H1 (cell line): ENCODE data around the gene GUCA1A. TPM values are rescaled to one million over a fixed set of nuclear protein-coding genes. Genes with fewer than 3 reads are reported as not detected.
A peak's percentile ranks its signal among the peaks of the same experiment; 100 is the strongest.

ENCODE experiments used
- BACH1 ChIP-seq: IDR thresholded peaks from 2 replicates; pipeline ENCODE4 v1.6.1; 2012; ENCODE audit warnings: low read length, improper control_type of control experiment
- CBX5 ChIP-seq: fragments of 300-800, 300-1000 bp; sonication (generic); IDR thresholded peaks from 2 replicates; pipeline ENCODE4 v1.7.1; 2016; ENCODE audit warnings: antibody characterized with exemption, low read length, low read depth
- CBX8 ChIP-seq: fragments of 300-800, 300-1000 bp; sonication (generic); IDR thresholded peaks from 2 replicates; pipeline ENCODE4 v1.7.1; 2016; ENCODE audit warnings: low read depth, low read length, borderline replicate concordance
- CREB1 ChIP-seq: IDR thresholded peaks from 2 replicates; pipeline ENCODE4 v1.6.1; 2012; ENCODE audit warnings: inconsistent platforms
- EGR1 ChIP-seq: IDR thresholded peaks from 2 replicates; pipeline ENCODE4 v1.6.1; 2011; ENCODE audit warnings: low read depth, low read length, borderline replicate concordance
- EP300 ChIP-seq, 2 experiments: IDR thresholded peaks; 1 replicate in 1 of 2; 2 replicates in 1 of 2; pipeline ENCODE4 v1.6.1; 2011 to 2012; ENCODE audit warnings: low read depth in 2 of 2, low read length in 2 of 2, mild to moderate bottlenecking in 2 of 2, borderline replicate concordance in 1 of 2, inconsistent platforms in 1 of 2, moderate library complexity in 1 of 2
- GTF2F1 ChIP-seq: IDR thresholded peaks from 2 replicates; pipeline ENCODE4 v1.6.1; 2012; ENCODE audit warnings: low read depth, low read length, improper control_type of control experiment, borderline replicate concordance
- JUND ChIP-seq: IDR thresholded peaks from 2 replicates; pipeline ENCODE4 v1.6.1; 2011; ENCODE audit warnings: mild to moderate bottlenecking, improper control_type of control experiment, low read length
- NANOG ChIP-seq: IDR thresholded peaks from 2 replicates; pipeline ENCODE4 v1.6.1; 2011; ENCODE audit warnings: low read length, low read depth, mild to moderate bottlenecking, inconsistent platforms; ENCODE audit not compliant: insufficient read depth, poor library complexity, severe bottlenecking
- POLR2A ChIP-seq, 2 experiments: IDR thresholded peaks; 1 replicate in 1 of 2; 2 replicates in 1 of 2; pipeline ENCODE4 v1.6.1; 2011; ENCODE audit warnings: low read depth in 2 of 2, low read length in 2 of 2, mild to moderate bottlenecking in 2 of 2; ENCODE audit errors: control extremely low read depth in 1 of 2
- RBBP5 ChIP-seq: IDR thresholded peaks from 2 replicates; pipeline ENCODE4 v1.7.1; 2012; ENCODE audit warnings: low read depth, mild to moderate bottlenecking, inconsistent platforms, low read length, moderate library complexity, borderline replicate concordance
- RFX5 ChIP-seq: IDR thresholded peaks from 2 replicates; pipeline ENCODE4 v1.6.1; 2011; ENCODE audit warnings: low read depth, low read length, improper control_type of control experiment, borderline replicate concordance
- RXRA ChIP-seq: IDR thresholded peaks from 2 replicates; pipeline ENCODE4 v1.6.1; 2011; ENCODE audit warnings: low read depth, mild to moderate bottlenecking, low read length, moderate library complexity; ENCODE audit not compliant: insufficient read depth
- SIN3A ChIP-seq, 2 experiments: IDR thresholded peaks in 1 of 2; conservative IDR thresholded peaks in 1 of 2; 2 replicates each; pipeline ENCODE4 v1.6.1; 2011 to 2012; ENCODE audit warnings: low read length in 2 of 2, improper control_type of control experiment in 1 of 2, low read depth in 1 of 2, mild to moderate bottlenecking in 1 of 2
- SIX5 ChIP-seq: IDR thresholded peaks from 2 replicates; pipeline ENCODE4 v1.6.1; 2011; ENCODE audit warnings: mild to moderate bottlenecking, low read depth, low read length
- SP1 ChIP-seq: IDR thresholded peaks from 2 replicates; pipeline ENCODE4 v1.6.1; 2011; ENCODE audit warnings: low read depth, low read length
- SP2 ChIP-seq: IDR thresholded peaks from 2 replicates; pipeline ENCODE4 v1.6.1; 2012; ENCODE audit warnings: mild to moderate bottlenecking, low read length, inconsistent platforms
- polyA plus RNA-seq, 7 experiments: library from polyadenylated mRNA; depleted of rRNA in 3 of 7; stranded (reverse) in 5 of 7; unstranded in 2 of 7; fragments of >200 nt in 5 of 7; fragments of 200-250 nt in 2 of 7; gene quantifications; 1 replicate in 5 of 7; 2 replicates in 1 of 7; 4 replicates in 1 of 7; pipeline versions ENCODE4 v1.2.1 to v1.2.3, GENCODE V29; 2011 to 2013; ENCODE audit warnings: missing spikeins in 2 of 7, mixed read lengths in 2 of 7
- total RNA-seq: library from RNA; stranded (reverse); fragmentation: NEBNext Ultra II Directional; extraction: Animal tissue kit (Norgen Biotek cat#: 25700); gene quantifications from 2 replicates; pipeline ENCODE4 v1.2.1, GENCODE V29; 2021
- TF ChIP-seq, protein P1 (sequence below), 3 experiments: IDR thresholded peaks; 1 replicate in 2 of 3; 2 replicates in 1 of 3; pipeline versions ENCODE4 v1.5.1 to v1.6.1; 2011; ENCODE audit warnings: low read length in 3 of 3, mild to moderate bottlenecking in 3 of 3, inconsistent platforms in 2 of 3, low read depth in 1 of 3, moderate library complexity in 1 of 3; ENCODE audit not compliant: insufficient read depth in 1 of 3; ENCODE audit errors: control extremely low read depth in 1 of 3
- TF ChIP-seq, protein P2 (sequence below): IDR thresholded peaks from 2 replicates; pipeline ENCODE4 v1.6.1; 2012; ENCODE audit warnings: low read length, inconsistent platforms

Gene GUCA1A
- total and polyA plus RNA-seq, 2 of the 8 experiments (the other 6 are each of a cell fraction or from before 2014, with no cell fraction given): 4.6 to 24.6 TPM

DNA sequence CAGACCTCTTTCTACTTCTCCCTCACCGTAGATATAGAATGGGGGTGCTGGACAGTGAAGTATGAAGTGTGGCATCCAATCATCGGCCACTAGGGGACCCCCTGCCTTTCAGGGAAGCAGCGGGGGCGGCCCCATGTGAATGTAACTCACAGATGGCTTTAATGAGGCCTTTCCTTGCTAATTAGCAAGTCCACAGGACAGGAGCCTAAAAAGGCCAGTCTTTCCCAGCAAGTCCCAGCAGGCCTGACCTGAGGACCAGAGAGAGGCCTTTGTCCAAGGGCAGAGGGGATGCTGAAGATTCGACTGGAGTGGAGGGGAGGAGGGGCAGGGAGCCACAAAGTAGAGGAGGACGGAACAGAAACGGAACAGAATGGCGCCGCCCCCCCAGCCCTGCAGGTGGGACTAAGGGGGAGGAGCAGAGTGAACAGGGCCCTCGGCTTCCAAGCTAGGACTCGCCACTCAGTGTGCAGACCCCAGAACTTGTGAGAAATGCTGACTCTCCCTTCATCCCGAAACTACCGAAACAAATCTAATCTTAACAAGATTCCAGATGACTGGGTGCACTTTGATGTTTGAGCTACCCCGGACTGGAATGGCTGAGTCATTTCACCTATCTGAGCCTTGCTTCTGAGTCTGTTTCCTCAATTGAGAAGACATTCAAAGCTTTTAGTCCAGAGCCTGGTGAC is 36.5 kb upstream of the GUCA1A start (continued):
- TF ChIP-seq, protein P1, sequence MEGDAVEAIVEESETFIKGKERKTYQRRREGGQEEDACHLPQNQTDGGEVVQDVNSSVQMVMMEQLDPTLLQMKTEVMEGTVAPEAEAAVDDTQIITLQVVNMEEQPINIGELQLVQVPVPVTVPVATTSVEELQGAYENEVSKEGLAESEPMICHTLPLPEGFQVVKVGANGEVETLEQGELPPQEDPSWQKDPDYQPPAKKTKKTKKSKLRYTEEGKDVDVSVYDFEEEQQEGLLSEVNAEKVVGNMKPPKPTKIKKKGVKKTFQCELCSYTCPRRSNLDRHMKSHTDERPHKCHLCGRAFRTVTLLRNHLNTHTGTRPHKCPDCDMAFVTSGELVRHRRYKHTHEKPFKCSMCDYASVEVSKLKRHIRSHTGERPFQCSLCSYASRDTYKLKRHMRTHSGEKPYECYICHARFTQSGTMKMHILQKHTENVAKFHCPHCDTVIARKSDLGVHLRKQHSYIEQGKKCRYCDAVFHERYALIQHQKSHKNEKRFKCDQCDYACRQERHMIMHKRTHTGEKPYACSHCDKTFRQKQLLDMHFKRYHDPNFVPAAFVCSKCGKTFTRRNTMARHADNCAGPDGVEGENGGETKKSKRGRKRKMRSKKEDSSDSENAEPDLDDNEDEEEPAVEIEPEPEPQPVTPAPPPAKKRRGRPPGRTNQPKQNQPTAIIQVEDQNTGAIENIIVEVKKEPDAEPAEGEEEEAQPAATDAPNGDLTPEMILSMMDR (IDR thresholded peaks at IDR 0.05; ENCODE audit: control extremely low read depth in 1 of 3, insufficient read depth in 1 of 3, low read depth in 1 of 3, low read length in 3 of 3): peak in 2 of 3 experiments; percentile 38 to 61; a peak in 3 of 4 replicates
- TF ChIP-seq GTF2F1 (no peak), RFX5 (no peak), JUND (no peak), SP1 (peak; percentile 80; the same call in 1 of the 2 replicates), RBBP5 (no peak), CBX5 (no peak), BACH1 (0 out of 2 replicates have a peak, but pooled peaks have one; percentile 17), SIX5 (no peak), EP300 (IDR thresholded peaks at IDR 0.05; ENCODE audit: borderline replicate concordance in 1 of 2, low read depth in 2 of 2, low read length in 2 of 2) (peak in 1 of 2 experiments; percentile 90; a peak in 1 of 3 replicates), POLR2A (IDR thresholded peaks at IDR 0.05; ENCODE audit: control extremely low read depth in 1 of 2, low read depth in 2 of 2, low read length in 2 of 2) (peak in 1 of 2 experiments; percentile 39; a peak in 1 of 3 replicates), NANOG (peak; percentile 73), EGR1 (peak; percentile 74; the same call in 1 of the 2 replicates), CREB1 (no peak), RXRA (0 out of 2 replicates have a peak, but pooled peaks have one; percentile 90), SP2 (no peak), CBX8 (no peak), SIN3A (conservative IDR thresholded peaks at IDR 0.05 in 1 of 2, IDR thresholded peaks at IDR 0.05 in 1 of 2; ENCODE audit: low read depth in 1 of 2, low read length in 2 of 2) (peak in 1 of 2 experiments; percentile 69; a peak in 1 of 4 replicates)
- TF ChIP-seq, protein P2, sequence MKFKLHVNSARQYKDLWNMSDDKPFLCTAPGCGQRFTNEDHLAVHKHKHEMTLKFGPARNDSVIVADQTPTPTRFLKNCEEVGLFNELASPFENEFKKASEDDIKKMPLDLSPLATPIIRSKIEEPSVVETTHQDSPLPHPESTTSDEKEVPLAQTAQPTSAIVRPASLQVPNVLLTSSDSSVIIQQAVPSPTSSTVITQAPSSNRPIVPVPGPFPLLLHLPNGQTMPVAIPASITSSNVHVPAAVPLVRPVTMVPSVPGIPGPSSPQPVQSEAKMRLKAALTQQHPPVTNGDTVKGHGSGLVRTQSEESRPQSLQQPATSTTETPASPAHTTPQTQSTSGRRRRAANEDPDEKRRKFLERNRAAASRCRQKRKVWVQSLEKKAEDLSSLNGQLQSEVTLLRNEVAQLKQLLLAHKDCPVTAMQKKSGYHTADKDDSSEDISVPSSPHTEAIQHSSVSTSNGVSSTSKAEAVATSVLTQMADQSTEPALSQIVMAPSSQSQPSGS: peak; percentile 88
